Measurements from ENCODE around the gene ZNF536.
"Not testable (repeated sequence)": the region's sequence is repeated elsewhere in the genome, so short reads cannot be mapped to it uniquely, and the experiment has no call there.

ZNF536 gene

DNA sequence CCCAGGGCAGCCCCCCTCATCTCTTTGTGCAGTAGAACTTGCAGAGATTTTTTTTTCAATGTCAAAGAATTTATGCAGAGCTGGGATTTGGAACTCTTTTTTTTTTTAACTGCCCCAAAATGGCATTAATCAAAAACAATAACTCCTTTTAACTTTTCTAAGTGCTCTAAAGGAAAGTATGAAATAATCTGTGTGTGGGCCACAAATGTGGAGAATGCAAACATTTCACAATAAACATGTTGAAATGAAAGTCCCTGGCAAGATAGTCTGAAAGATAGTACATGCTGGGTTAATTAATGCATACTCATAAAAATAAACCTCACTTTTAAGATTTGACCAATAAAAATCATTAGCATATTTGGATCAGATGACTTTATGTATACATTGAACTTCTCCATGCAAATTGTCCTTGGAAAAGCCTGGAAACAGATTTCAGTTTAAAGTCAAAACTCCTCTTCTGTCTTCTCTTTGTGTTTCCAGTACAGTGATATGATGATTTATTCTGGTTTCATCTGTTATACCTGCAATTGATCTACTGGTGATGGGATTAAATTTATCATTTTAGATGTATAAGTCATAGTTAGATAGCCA, 30.5 kb upstream of the ZNF536 start:
- no peak for DNase-seq

DNA sequence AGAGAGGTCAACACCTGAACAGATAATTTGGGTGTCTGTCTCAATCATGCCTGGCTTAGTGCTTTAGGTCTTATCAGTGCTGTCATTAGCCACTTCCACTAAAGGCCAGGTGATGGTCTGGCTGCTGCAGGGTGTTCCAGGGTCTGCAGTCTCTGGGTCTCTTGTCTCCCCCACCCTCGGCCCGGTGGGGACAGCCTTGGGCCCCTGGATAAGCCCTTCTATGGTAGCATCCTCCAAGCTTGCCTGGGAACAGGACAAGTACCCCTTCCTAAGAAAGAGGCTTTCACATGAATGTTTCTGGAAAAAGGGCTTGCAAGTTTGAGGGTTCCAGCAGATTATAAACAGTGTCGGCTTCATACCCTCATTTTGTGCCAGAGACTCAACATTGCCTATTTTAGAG, 29.3 kb upstream of the ZNF536 start:
- no peak for DNase-seq

GRCh38 chr19:30344446-30345425, 27.4 kb upstream of the ZNF536 start:
- DNase-seq, result no peak

- DNase-seq, result no peak
Measured at GRCh38 chr19:30345686-30346085, 26.5 kb upstream of the ZNF536 start.

DNA sequence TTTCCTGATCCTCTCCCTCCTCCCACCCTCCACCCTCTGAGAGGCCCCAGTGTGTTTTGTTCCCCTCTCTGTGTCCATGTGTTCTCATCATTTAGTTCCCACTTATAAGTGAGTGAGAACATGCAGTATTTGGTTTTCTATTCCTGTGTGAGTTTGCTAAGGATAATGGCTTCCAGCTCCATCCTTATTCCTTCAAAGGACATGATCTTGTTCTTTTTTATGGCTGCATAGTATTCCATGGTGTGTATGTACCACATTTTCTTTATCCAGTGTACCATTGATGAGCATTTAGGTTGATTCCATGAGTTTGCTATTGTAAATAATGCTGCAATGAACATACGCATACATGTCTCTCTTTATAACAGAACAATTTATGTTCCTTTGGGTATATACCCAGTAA, 25.7 kb upstream of the ZNF536 start:
- not testable (repeated sequence) for DNase-seq

DNA sequence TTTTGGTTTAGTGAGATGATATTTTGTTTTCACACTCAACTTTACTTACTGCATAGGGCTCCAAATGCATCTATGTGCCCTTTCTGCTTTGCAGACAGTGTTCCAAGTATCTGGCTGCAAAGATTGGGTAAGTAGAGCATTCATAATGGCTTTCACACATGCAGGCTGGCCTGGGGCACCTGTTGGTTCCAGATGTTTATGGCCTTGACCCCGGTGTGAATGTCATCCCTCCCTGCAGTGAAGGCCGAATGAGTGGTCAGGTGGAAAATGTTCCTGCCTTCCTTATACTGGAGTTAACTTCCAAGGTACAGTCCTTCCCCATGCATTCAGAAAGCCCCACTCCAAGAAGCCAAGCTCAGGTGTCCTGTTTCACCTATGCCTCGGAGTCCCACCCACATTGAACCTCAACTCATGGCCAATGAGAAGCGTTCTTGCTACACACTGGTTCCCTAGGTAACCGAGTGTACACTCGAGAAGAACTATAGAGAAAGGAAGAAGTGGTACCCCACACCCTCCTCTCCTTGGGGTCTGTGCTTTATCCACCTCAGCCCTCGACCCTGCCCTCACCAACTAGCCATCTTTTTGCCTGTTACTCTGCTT, 23.0 kb upstream of the ZNF536 start:
- no peak for DNase-seq

GRCh38 chr19:30350692-30351663, 21.2 kb upstream of the ZNF536 start:
- DNase-seq, result no peak

DNA sequence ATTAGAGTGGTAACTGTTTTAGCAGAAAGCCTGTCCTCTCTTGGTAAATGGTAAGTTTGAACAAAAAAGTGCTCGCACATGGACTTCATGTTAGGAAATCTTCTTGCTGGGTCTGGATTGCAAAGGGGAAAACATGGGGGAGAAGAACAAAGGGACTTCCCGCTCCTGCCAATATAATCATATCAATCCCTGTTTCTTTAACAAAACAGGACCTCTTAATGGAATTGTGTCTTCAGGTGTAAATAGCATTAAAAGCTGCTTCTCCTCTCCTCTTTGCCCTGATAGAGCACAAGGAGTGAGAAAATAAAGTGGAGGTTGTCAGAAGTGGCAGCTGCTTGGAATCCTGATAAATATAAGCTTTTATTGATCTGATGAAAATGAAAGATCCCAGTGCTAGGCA, 20.4 kb upstream of the ZNF536 start:
- no peak for DNase-seq

DNA sequence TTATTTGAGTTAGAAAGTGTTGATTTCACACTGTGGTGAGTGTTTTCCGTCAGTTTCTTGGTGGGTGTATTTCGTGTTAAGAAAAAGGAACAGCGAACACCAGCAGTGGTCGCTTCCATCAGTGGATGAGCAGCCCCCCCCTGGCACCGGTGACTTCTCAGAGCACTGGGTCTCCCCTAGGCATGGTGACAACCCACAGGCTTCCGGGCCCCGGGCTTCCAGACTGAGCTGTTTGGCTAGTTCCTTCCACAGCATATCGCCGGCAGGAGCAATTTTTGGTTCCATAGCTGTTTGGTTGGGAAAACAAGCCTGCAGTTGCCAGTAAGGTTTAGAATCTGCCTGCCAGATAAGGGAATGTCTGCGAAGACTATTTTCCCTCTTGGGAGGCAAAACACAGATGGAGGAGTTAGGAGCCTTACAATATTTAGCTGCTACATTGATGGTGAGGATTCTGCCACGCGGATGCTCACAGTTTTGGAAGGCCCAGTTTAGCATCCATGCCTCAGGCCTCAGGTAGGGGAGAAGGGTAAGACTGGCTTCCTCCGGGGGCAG, 18.7 kb upstream of the ZNF536 start:
- no peak for DNase-seq

- no peak for DNase-seq
Measured at GRCh38 chr19:30355586-30355985, 16.6 kb upstream of the ZNF536 start.

DNA sequence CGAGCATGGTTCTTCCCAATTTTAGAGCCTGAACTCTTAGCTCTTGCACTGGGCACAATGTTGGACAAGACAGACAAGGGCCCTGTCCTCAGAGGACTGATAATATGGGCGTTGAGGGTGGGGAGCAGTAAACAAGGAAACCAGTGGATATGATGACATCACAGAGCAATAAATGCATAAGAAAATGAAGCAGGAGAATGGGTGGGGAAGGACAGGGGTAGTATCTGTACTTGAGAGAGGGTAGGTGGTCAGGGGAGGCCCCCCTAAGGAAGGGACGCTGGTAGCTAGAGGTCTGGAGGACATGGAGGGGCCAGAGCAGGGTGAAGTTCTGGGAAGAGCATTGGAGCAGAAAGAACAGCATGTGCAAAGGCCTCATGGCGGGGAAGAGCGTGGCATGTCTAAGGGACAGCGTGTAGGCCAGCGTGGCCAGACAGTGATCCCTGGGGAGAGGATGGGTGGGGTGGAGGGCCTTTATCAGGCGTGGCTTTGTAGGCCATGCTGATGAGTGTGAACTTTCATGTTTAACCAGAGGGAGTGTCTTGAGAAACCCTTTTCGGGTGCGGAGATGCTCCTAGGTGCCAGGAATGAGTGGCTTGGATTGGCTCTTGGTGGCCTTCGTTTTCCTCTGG, 15.1 kb upstream of the ZNF536 start:
- no peak for DNase-seq

- DNase-seq, result no peak
Measured at GRCh38 chr19:30357580-30357954, 14.6 kb upstream of the ZNF536 start.

DNA sequence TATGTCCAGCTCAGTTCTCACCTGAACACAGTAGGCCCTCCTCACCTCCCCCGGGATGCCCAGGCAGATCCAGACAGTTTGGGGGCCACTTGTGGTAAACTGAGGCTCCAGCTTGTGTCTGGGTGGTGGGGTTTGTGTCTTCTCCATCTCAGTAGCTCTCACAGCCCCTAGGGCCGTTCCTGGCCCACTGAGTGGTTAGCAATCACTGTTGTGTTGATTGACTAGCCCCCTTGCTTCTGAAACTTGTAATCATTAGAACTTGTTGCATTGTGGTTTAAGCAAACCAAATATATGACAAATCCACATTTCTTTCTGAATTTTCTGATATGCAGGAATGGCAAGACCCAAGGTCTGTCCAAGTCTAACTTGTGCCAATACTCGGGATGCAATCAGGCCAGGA, 13.9 kb upstream of the ZNF536 start:
- no peak for DNase-seq

- DNase-seq, result no peak
Measured at GRCh38 chr19:30358821-30359580, 13.2 kb upstream of the ZNF536 start.

GRCh38 chr19:30359936-30360335, 12.2 kb upstream of the ZNF536 start:
- DNase-seq, result no peak

DNA sequence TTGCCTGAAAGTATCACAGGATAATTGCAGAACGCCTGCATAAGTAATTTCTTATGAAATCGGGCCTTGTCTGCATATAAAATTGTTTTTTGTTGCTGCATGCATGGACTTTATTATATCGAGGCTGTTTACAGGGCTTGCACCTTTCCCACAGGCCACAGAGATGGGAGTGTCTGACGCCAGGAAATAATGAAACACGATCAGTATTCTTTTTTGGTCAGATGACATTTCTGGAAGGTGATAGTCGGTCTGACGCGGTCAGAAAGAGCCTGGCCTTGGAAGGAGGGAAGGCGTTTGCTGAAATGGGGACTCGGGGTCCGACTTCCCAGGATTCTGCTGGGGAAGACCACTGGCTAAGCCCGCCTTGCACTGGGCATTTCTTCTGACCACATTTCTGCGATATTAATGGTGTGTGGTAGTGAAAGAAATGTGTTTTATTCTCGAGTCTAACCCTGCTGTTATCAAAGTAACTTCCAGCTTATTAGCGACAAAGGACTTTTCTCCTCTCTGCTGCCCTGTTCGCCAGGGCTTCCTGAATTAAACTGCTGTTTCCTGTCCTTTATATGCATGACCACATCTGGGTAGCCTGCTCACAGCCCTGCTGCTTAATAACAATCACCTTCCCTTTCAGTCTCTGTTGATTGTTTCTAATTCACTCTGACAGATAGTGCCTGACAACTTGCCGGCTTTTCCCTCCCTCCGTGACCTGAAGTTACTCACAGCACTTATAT, 11.6 kb upstream of the ZNF536 start:
- DNase-seq, result no peak

DNA sequence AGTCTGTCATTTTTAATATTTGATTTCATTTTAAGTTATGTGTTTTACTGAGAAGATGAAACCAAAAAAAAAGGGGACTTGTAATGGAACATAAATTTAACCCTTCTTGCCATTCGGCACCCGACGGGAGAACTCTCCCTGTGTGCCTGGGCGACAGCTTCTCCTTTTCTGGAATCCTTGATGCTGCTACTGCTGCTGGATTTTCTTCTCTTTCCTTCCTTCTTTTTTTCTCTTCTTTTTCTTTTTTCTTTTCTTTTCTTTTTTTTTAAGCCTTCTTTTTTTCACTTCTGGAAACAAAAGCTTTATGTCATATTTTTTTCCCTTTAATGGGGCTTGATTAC, 11.1 kb upstream of the ZNF536 start:
- no peak for DNase-seq

DNA sequence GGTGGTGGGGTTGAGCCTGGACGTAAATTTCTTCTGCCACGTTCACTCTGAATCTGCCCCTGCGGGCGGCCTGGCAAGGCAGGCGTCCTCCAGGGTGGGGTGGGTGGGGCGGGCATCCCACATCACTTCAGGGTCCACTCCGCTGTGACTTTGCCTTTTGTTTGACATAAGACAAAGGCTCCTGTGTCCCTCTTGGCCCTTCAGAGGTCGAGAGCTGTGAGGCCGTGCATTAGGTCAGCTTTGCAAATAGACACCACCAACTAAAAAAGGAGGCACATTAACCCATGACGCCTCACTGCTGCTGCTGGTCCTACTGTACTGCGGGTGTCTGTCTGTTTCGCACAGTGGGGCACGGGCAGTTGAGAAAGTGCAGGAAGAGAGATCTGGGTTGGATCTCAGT, 10.5 kb upstream of the ZNF536 start:
- DNase-seq, result no peak

GRCh38 chr19:30362156-30362754, 9.9 kb upstream of the ZNF536 start:
- DNase-seq, result no peak

DNA sequence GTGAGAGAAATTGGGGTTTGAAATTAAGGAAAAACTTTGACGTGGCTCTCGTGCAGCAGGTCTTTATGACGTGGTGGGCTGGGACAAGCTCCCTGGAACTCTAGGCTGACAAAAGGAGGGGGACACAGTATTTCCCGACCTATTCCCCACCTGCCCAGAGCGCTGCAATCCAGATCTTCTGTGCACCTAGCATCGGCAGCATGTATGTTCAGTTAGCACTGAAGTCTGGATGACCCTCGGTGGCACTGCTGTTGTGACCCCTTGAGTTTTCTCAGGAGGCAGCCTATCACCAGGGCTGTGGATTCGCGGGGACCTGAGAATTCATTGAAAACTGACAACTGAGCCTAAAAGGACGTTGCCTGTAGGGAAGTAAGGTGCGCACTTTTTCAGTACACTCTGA, 9.1 kb upstream of the ZNF536 start:
- no peak for DNase-seq

Measured in stimulated activated CD4-positive, alpha-beta T cell treated with anti-CD3 and anti-CD28 coated beads, Interleukin-2, amount 100 ng/mL, for 48 hours (primary cell).